SK-N-SH treated with all-trans-retinoic acid at 6 μM for 48 hours (cell line): ENCODE data around the gene CALN1.

Experiments
- BACH2 ChIP-seq: fragments of 250-450 bp; sonication (Bioruptor Pico); IDR thresholded peaks from 2 replicates; pipeline ENCODE4 v1.9.0; 2021; ENCODE audit warnings: mild to moderate bottlenecking, borderline replicate concordance
- CREB5 ChIP-seq: fragments of 250-450 bp; sonication (Bioruptor Pico); IDR thresholded peaks from 2 replicates; pipeline ENCODE4 v1.5.1; 2020; ENCODE audit warnings: low read depth, mild to moderate bottlenecking, moderate library complexity
- OSR1 ChIP-seq: fragments of 250-450 bp; sonication (Bioruptor Pico); IDR thresholded peaks from 2 replicates; pipeline ENCODE4 v1.8.0; 2022; ENCODE audit warnings: moderate library complexity, mild to moderate bottlenecking, inconsistent platforms
- PATZ1 ChIP-seq: fragments of 250-450 bp; sonication (Bioruptor Pico); IDR thresholded peaks from 2 replicates; pipeline ENCODE4 v1.8.0; 2020; ENCODE audit warnings: mild to moderate bottlenecking, moderate library complexity, borderline replicate concordance
- PPARA ChIP-seq: fragments of 250-450 bp; sonication (Bioruptor Pico); IDR thresholded peaks from 2 replicates; pipeline ENCODE4 v1.5.0; 2020; ENCODE audit warnings: mild to moderate bottlenecking, borderline replicate concordance
- ZC3H10 ChIP-seq: fragments of 250-450 bp; sonication (Bioruptor Pico); IDR thresholded peaks from 2 replicates; pipeline ENCODE4 v1.5.1; 2021; ENCODE audit warnings: mild to moderate bottlenecking, moderate library complexity
- ZNF8 ChIP-seq: fragments of 450-650 bp; formaldehyde crosslinking; IDR thresholded peaks from 2 replicates; pipeline ENCODE4 v1.5.0; 2020; ENCODE audit warnings: mild to moderate bottlenecking, moderate library complexity

GRCh38 chr7:72023926-72024325 lies 388.2 kb downstream of the CALN1 start:
- TF ChIP-seq CREB5 (CRISPR knock-in tag), result no peak
- no peak for TF ChIP-seq ZC3H10
- TF ChIP-seq PATZ1, result no peak
- TF ChIP-seq OSR1 (CRISPR knock-in tag), result no peak
- no peak for TF ChIP-seq BACH2 (CRISPR knock-in tag)
- no peak for TF ChIP-seq ZNF8
- TF ChIP-seq PPARA (CRISPR knock-in tag), result no peak
